Heart left ventricle (tissue), 16 donors: ENCODE data around the gene EXOC4. TPM values are rescaled to one million over a fixed set of nuclear protein-coding genes. Genes with fewer than 3 reads are reported as not detected.

Experiments
- ATAC-seq, 4 donors: fragments of 200-7000 bp; cut with Tn5 transposase; one replicate each; pipeline ENCODE4 v1.9.1; 2020 to 2022; ENCODE audit warnings: moderate library complexity in 4 of 4, mild to moderate bottlenecking in 3 of 4, moderate number of reproducible peaks in 1 of 4
- DNase-seq, 5 donors: peaks; one replicate each; pipeline ENCODE4 v3.0.0-alpha.2; 2020
- H3K27ac ChIP-seq, 12 donors: fragments of 200-600 bp; sonication (generic) in 4 of 12; one replicate each; pipeline versions ENCODE4 v1.5.0 to v1.8.0; 2016 to 2022; ENCODE audit warnings: mild to moderate bottlenecking in 2 of 12
- H3K27me3 ChIP-seq, 9 donors: fragments of 200-600 bp; sonication (generic) in 2 of 9; one replicate each; pipeline versions ENCODE4 v1.5.1 to v1.8.0; 2016 to 2022; ENCODE audit warnings: mild to moderate bottlenecking in 3 of 9
- H3K36me3 ChIP-seq, 9 donors: fragments of 200-600 bp; sonication (generic) in 2 of 9; one replicate each; pipeline versions ENCODE4 v1.5.0 to v1.8.0; 2018 to 2022; ENCODE audit warnings: mild to moderate bottlenecking in 2 of 9
- H3K4me1 ChIP-seq, 12 donors: fragments of 200-600 bp; sonication (generic) in 4 of 12; one replicate each; pipeline versions ENCODE4 v1.5.0 to v1.8.0; 2016 to 2022; ENCODE audit warnings: mild to moderate bottlenecking in 3 of 12
- H3K4me3 ChIP-seq, 12 donors: fragments of 200-600 bp; sonication (generic) in 4 of 12; one replicate each; pipeline versions ENCODE4 v1.5.0 to v1.8.0; 2017 to 2022; ENCODE audit warnings: mild to moderate bottlenecking in 9 of 12, moderate library complexity in 4 of 12
- H3K9me3 ChIP-seq, 12 donors: fragments of 200-600 bp; sonication (generic) in 4 of 12; one replicate each; pipeline versions ENCODE4 v1.5.0 to v1.8.0; 2016 to 2022; ENCODE audit warnings: mild to moderate bottlenecking in 1 of 12
- CTCF ChIP-seq, 12 donors: fragments of 200-600 bp; sonication (generic) in 4 of 12; IDR thresholded peaks; one replicate each; pipeline versions ENCODE4 v1.5.0 to v1.8.0; 2018 to 2022; ENCODE audit warnings: antibody characterized with exemption in 12 of 12, mild to moderate bottlenecking in 5 of 12
- POLR2A ChIP-seq, 2 donors: fragments of 450-650 bp; IDR thresholded peaks; one replicate each; pipeline ENCODE4 v1.6.1; 2017; ENCODE audit warnings: antibody characterized with exemption in 2 of 2, mild to moderate bottlenecking in 2 of 2, moderate library complexity in 2 of 2
- WGBS, 4 donors: extraction: QIAGEN DNeasy Blood & Tissue Kit in 2 of 4; methylation state at CpG; one replicate each; pipeline versions ENCODE4 v1.1.5 to v1.1.7; 2013 to 2018; 5-methylcytosine and 5-hydroxymethylcytosine counted together
- intact Hi-C, 10 donors: fragments of 100-400 bp; cut with DNase I; formaldehyde crosslinking; loops; one replicate each; pipeline versions ENCODE4 v1.11.1 to v1.14.2; 2022
- polyA plus RNA-seq, 2 donors: library from polyadenylated mRNA; stranded (reverse); fragments of 200-250 nt; gene quantifications; one replicate each; pipeline ENCODE4 v1.2.3, GENCODE V29; 2013
- total RNA-seq, 9 donors: library from RNA; depleted of rRNA in 2 of 9; stranded (reverse); fragments of >200 nt in 2 of 9; fragmentation: NEBNext Ultra II Directional in 3 of 9; extraction: Animal tissue kit (Norgen Biotek cat#: 25700) in 3 of 9; gene quantifications; one replicate each; pipeline versions ENCODE4 v1.1.0 to v1.2.4, GENCODE V29; 2016 to 2023
- donor health status: ischemic (EF 13 %, LVEDD 7.1; RV severe dilation, severe dysfunction).
- donor health status: healthy with polysubstance abuse.
- donor health status: DM: no; HTN: yes; CAD: no.
- donor health status: DM: no; HTN: no; CAD: no.
- donor health status: ischemic (EF 25% LVEDD 6.9; RV normal size, moderate dysfunction).
- donor health status: ischemic (EF 25% LVEDD 5.7; RV mildly dilated, moderate dysfunction).
- donor health status: healthy.
- donor health status: DM: yes; HTN: yes; CAD: no.
- donor health status: ischemic (EF 35%, LVEDD 5.7; RV mildly dilated, moderate dysfunction).
- donor health status: nonischemic (EF 11% LVEDD 7.7; RV severe dilation, severe dysfunction).
- donor health status: DM: yes; HTN: yes; CAD: no.
- donor health status: PGD.
- donor health status: ischemic (EF 29% LVEDD 5.4; RV normal size, mild dysfunction).
- donor health status: nonischemic (EF 23%, LVEDD 6.1; RV moderate dilation, normal function).

EXOC4 gene
- total and polyA plus RNA-seq, 11 donors = 8.8 to 61.2 (median 33.8) TPM

- H3K36me3 ChIP-seq = peaks cover 0 to 46% (median 3%) of the 10 kb centered on the region in 9 donors
- DNase-seq = no peak
- H3K27me3 ChIP-seq = no peaks in the 10 kb centered on the region
- peaks cover 0 to 39% (median 17%) of the 10 kb centered on the region in 12 donors for H3K9me3 ChIP-seq
- no peak overlapping the region for H3K27ac ChIP-seq
- no peak overlapping the region for H3K4me3 ChIP-seq
- no peak for ATAC-seq
- H3K4me1 ChIP-seq = no peaks in the 10 kb centered on the region
- intact Hi-C loops = no loop called here
- TF ChIP-seq POLR2A (IDR thresholded peaks at IDR 0.05) (no peak), CTCF (IDR thresholded peaks at IDR 0.05) (no peak)
Observed at GRCh38 chr7:133919810-133920209, 666.9 kb downstream of the EXOC4 start.

GRCh38 chr7:133921635-133922182 lies 668.8 kb downstream of the EXOC4 start:
- ATAC-seq (no peak), DNase-seq (no peak)
- H3K4me1 ChIP-seq = no peaks in the 10 kb centered on the region
- no peak overlapping the region for H3K4me3 ChIP-seq
- H3K27me3 ChIP-seq = no peaks in the 10 kb centered on the region
- intact Hi-C loops = no loop called here
- H3K9me3 ChIP-seq = peaks cover 0 to 39% (median 17%) of the 10 kb centered on the region in 12 donors
- no peak overlapping the region for H3K27ac ChIP-seq
- TF ChIP-seq POLR2A (IDR thresholded peaks at IDR 0.05) (no peak), CTCF (IDR thresholded peaks at IDR 0.05) (no peak)
- peaks cover 0 to 46% (median 3%) of the 10 kb centered on the region in 9 donors for H3K36me3 ChIP-seq

- TF ChIP-seq CTCF (IDR thresholded peaks at IDR 0.05) (no peak), POLR2A (IDR thresholded peaks at IDR 0.05) (no peak)
- Histone ChIP-seq H3K4me1 (no peaks in the 10 kb centered on the region), H3K4me3 (no peak overlapping the region), H3K36me3 (peaks cover 0 to 31% (median 0%) of the 10 kb centered on the region in 9 donors), H3K9me3 (peaks cover 0 to 34% (median 17%) of the 10 kb centered on the region in 12 donors), H3K27me3 (no peaks in the 10 kb centered on the region), H3K27ac (no peak overlapping the region)
- intact Hi-C loops = no loop called here
- ATAC-seq (no peak), DNase-seq (no peak)
- WGBS, 4 donors = 96 to 99% (median 98%) methylated on average over 4 of the region's 4 CpGs
Observed at GRCh38 chr7:133923974-133924373, 671.1 kb downstream of the EXOC4 start.

GRCh38 chr7:133931053-133931452 lies 678.2 kb downstream of the EXOC4 start:
- Histone ChIP-seq H3K9me3 (no peaks in the 10 kb centered on the region), H3K27me3 (no peaks in the 10 kb centered on the region), H3K4me3 (no peak overlapping the region), H3K4me1 (no peaks in the 10 kb centered on the region), H3K36me3 (no peaks in the 10 kb centered on the region), H3K27ac (no peak overlapping the region)
- TF ChIP-seq POLR2A (IDR thresholded peaks at IDR 0.05) = no peak
- TF ChIP-seq CTCF (IDR thresholded peaks at IDR 0.05) = no peak
- 85 to 90% (median 87%) methylated on average over 1 of the region's 1 CpG for WGBS, 4 donors
- no peak for DNase-seq
- intact Hi-C loops = no loop called here
- ATAC-seq = no peak
